Fibroblast of the aortic adventitia (primary cell): Measurements from ENCODE around the gene THAP2. TPM values are rescaled to one million over a fixed set of nuclear protein-coding genes. Genes with fewer than 3 reads are reported as not detected.

Source experiments
- DNase-seq: peaks from one replicate; pipeline ENCODE4 v3.0.0-alpha.2; 2010; ENCODE audit warnings: low read depth
- H3K4me3 ChIP-seq: 2 replicates; pipeline ENCODE4 v1.5.1; 2011; ENCODE audit warnings: low read depth, mild to moderate bottlenecking, control low read depth, low read length, moderate library complexity
- CTCF ChIP-seq: IDR thresholded peaks from 2 replicates; pipeline ENCODE4 v1.5.1; 2011; ENCODE audit warnings: mild to moderate bottlenecking, low read length, control low read depth, inconsistent platforms; ENCODE audit not compliant: insufficient read depth
- total RNA-seq: library from RNA; depleted of rRNA; stranded (reverse); fragments of >200 nt; gene quantifications from 2 replicates; pipeline ENCODE4 v1.2.3, GENCODE V29; 2012; ENCODE audit warnings: low replicate concordance

The THAP2 gene
- total RNA-seq, 1 donor: 4.9 TPM

DNA sequence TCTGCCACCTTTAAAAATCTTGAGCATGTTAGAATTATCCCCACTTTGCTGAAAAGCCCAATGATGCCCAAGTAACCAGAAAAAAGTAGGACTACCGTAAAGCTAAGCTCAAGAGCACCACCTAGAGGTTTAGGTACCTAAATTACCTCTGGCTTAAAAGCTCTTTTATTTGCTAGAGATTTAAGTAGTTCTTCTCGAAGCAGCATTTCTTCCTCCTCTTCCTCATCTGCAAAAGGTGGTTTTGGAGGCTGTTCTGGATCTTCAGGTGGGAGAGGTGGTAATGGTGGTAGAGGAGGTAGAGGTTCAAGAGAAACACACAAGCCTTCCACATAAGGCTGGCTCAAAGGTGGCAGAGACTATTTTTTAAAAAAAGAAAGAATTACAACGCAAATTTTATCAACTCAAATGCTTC, 27.4 kb upstream of the THAP2 start:
- peak; percentile 83 for DNase-seq
- peak; percentile 83 for TF ChIP-seq CTCF
- no peak overlapping the region for H3K4me3 ChIP-seq

DNA sequence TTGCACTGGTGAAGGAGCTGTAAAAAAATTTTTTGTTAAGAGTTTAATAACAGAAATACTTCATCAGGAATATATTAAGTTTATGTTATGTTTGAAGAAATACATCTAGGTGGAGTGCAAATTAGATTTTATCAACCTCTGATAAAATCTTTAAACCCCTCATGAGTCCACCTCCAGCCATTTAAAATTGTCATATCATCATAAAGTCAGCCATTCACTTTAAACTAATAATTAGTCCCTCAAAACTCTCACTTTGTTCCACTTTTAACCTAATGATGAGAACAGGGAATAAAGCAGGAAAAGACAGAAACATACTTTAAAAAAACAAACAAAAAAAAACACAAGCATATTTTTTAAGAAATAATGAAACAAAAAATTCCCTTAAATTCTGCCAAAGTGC, 25.6 kb upstream of the THAP2 start:
- DNase-seq: no peak
- H3K4me3 ChIP-seq: no peak overlapping the region
- no peak for TF ChIP-seq CTCF

DNA sequence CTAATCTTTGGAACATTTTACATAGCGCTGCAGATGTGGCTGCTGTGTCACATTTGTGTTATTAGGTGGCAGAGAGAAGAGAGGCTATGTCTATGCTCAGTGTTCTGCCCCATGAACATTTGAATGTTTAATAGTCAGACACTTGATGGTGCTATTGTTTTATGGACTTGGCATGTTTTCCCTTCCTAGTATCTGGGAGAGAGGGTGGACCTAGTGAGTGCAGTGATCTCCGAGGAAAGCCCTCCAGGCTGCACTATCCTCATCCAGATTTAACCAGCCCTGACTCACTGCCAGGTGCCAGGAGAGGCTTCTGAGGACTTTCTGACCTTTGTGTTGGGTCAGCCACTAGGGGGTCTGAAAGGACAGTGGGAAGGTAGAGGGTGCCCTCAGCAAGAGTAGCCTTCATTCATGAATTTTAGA, 24.8 kb upstream of the THAP2 start:
- no peak overlapping the region for H3K4me3 ChIP-seq
- TF ChIP-seq CTCF: no peak
- DNase-seq: no peak

- no peak for TF ChIP-seq CTCF
- DNase-seq: no peak
- no peak overlapping the region for H3K4me3 ChIP-seq
These were observed 23.8 kb upstream of the THAP2 start for GRCh38 chr12:71640316-71640715.

DNA sequence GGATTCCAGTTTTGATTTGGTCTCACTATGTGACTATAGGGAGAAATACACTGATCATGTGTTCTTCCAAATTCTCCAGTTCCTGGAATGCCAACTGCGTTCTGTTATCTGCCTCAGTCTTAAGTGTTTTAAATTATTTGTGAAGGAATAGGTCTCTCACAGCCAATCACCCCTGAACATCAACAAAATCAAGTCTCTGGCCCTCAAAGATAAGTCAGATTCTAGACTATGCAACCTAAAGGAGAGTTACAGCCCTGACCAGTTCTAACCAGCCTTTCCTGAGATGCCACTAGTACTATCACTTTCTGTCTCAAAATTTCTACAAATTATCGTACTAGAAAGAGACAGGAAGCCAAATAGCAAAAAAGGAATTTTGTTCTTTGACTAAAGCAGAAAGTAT, 22.7 kb upstream of the THAP2 start:
- TF ChIP-seq CTCF: no peak
- no peak for DNase-seq
- no peak overlapping the region for H3K4me3 ChIP-seq

DNA sequence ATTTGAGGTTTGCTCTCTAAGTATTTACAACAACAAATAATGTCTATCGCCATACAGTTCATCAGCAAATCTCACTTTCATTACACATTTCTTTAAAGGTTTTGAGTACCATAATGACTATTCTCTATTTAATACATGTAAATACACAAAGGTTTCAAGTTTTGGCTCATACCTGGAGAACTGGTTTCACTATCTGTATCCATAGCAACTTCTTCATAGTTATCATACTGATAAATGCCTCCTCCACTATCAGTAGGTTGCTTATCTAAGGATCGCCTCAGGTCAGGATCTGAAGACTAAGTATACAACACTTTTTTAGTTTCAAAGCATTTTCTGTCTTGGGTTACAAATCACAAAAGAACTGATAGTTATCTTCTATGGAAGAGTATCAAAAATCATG, 21.8 kb upstream of the THAP2 start:
- no peak for DNase-seq
- TF ChIP-seq CTCF: no peak
- H3K4me3 ChIP-seq: no peak overlapping the region

- H3K4me3 ChIP-seq: no peak overlapping the region
- no peak for DNase-seq
These were observed 18.8 kb upstream of the THAP2 start for GRCh38 chr12:71645268-71645667.

More at GRCh38 chr12:71645268-71645667, 18.8 kb upstream of the THAP2 start:
- no peak for TF ChIP-seq CTCF
